HAP-1 (cell line): ENCODE data around the gene DNMT3A.

Source experiments
- DNase-seq, 2 experiments: peaks; one replicate each; pipeline ENCODE4 v3.0.0-alpha.2; 2016 to 2020; ENCODE audit warnings: low spot score in 2 of 2
- H3K27me3 ChIP-seq: fragments of 250-450 bp; sonication (Bioruptor Pico); 2 replicates; pipeline ENCODE4 v1.5.1; 2020; ENCODE audit warnings: low read depth, mild to moderate bottlenecking, moderate library complexity
- H3K36me3 ChIP-seq: fragments of 250-450 bp; sonication (Bioruptor Pico); replicated peaks from 2 replicates; pipeline ENCODE4 v1.5.1; 2020; ENCODE audit warnings: mild to moderate bottlenecking
- H3K4me1 ChIP-seq: fragments of 250-450 bp; sonication (Bioruptor Pico); 2 replicates; pipeline ENCODE4 v1.5.1; 2020; ENCODE audit warnings: mild to moderate bottlenecking
- H3K4me3 ChIP-seq: fragments of 250-450 bp; sonication (Bioruptor Pico); 2 replicates; pipeline ENCODE4 v1.5.1; 2020; ENCODE audit warnings: mild to moderate bottlenecking, moderate library complexity
- H3K9me3 ChIP-seq: fragments of 250-450 bp; sonication (Bioruptor Pico); 2 replicates; pipeline ENCODE4 v1.5.1; 2020; ENCODE audit warnings: mild to moderate bottlenecking, moderate library complexity
- in situ Hi-C: fragments of 300-500 bp; cut with MboI; formaldehyde crosslinking; loops from 3 replicates; pipeline ENCODE4 v1.14.3; 2020; ENCODE audit warnings: low sequenced_read_pairs, inconsistent platforms, mixed read lengths

The DNMT3A gene

DNA sequence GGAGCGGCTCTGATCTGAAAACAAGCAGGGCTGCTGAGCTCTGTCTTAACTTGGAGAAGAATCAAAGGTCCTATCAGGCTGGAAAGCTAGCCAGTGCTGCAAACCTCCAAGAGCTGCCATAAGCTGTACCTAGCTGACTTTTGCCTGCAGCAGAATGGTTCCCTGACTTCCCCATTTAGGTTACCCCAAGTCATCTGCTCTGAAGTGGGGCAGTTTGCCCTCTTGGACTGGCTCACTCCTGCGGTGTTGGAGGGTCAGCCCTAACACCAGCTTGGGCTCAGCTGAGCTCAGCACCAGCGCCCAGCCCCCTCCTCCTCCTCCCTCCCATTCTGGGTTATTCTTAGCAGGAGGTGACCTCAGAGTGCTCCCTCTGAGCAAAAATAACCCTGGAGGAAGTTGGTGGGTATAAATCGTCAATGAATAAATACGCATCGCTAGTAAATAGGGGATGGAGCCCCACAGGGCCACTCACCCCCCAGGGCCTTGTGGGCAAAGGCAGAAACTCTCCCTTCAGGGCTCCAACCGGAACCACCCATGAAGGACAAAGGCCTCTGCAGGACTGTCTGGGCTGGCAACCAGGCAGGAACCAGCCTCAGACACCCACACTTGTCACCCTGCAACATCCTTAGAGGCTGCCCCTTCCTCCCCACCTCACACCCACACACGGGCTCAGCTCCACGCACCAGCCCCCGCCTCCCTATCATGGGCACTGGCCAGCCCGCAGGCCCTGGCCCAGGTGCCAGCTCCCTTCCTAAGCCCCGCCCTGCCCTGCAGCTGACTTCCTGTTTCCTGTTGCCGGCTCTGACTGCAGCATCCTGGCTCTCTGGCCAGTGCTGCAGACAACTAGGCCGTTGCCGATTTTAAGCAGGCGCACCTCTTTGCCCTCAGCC is 46.9 kb downstream of the DNMT3A start:
- in situ Hi-C loops: no loop called here
- Histone ChIP-seq H3K9me3 (no peaks in the 10 kb centered on the region), H3K4me3 (no peak overlapping the region), H3K27me3 (no peaks in the 10 kb centered on the region), H3K36me3 (no peaks in the 10 kb centered on the region), H3K4me1 (no peaks in the 10 kb centered on the region)
- peak in 1 of 2 experiments; percentile 29 for DNase-seq

- in situ Hi-C loops: no loop called here
- Histone ChIP-seq H3K36me3 (no peaks in the 10 kb centered on the region), H3K4me1 (no peaks in the 10 kb centered on the region), H3K4me3 (no peak overlapping the region), H3K27me3 (no peaks in the 10 kb centered on the region), H3K9me3 (no peaks in the 10 kb centered on the region)
- DNase-seq: no peak
Observed at GRCh38 chr2:25293958-25294562, 47.7 kb downstream of the DNMT3A start.

DNA sequence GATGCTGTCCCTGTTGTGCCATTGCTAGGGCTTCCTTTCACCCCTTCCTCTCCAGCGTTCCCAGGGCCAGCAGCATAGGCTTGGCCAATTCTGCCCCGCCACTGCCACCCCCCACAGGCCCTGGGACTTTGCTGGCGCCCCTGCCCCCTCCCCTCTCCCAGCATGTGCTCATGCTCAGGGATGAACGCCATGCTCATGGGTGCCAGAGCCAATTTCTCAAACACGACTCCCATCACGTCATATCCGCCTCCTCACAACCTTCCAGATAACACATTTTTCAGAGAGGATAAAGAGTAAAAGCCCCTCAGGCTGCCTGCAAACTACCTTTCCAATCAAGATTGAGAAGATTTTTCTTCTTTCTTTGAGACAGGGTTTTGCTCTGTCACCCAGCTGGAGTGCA is 48.6 kb downstream of the DNMT3A start:
- no peak for DNase-seq
- Histone ChIP-seq H3K36me3 (no peaks in the 10 kb centered on the region), H3K4me1 (no peaks in the 10 kb centered on the region), H3K4me3 (no peak overlapping the region), H3K27me3 (no peaks in the 10 kb centered on the region), H3K9me3 (no peaks in the 10 kb centered on the region)
- in situ Hi-C loops: no loop called here

DNA sequence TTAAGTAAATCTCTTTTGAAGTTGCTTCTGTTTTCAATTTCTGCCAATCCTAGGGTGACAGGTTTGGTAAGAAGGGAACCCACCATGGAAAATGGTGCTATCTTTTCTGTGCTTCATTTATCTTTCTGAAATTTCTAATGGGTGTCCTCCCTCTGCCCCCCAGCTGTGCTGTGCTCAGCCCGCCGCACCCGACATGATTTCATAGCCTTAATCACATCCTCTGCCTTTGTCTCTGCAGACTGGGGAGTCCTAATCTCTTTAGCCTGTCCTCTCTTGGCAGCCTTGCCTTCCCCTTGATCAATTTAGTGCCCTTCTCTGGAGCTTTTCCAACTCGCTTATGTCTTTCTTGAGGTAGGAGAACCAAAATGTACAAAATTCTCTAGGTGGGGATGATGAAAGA is 49.3 kb downstream of the DNMT3A start:
- H3K36me3 ChIP-seq: no peaks in the 10 kb centered on the region
- no peaks in the 10 kb centered on the region for H3K4me1 ChIP-seq
- H3K9me3 ChIP-seq: no peaks in the 10 kb centered on the region
- no peak for DNase-seq
- H3K4me3 ChIP-seq: no peak overlapping the region
- in situ Hi-C loops: no loop called here
- H3K27me3 ChIP-seq: no peaks in the 10 kb centered on the region

DNA sequence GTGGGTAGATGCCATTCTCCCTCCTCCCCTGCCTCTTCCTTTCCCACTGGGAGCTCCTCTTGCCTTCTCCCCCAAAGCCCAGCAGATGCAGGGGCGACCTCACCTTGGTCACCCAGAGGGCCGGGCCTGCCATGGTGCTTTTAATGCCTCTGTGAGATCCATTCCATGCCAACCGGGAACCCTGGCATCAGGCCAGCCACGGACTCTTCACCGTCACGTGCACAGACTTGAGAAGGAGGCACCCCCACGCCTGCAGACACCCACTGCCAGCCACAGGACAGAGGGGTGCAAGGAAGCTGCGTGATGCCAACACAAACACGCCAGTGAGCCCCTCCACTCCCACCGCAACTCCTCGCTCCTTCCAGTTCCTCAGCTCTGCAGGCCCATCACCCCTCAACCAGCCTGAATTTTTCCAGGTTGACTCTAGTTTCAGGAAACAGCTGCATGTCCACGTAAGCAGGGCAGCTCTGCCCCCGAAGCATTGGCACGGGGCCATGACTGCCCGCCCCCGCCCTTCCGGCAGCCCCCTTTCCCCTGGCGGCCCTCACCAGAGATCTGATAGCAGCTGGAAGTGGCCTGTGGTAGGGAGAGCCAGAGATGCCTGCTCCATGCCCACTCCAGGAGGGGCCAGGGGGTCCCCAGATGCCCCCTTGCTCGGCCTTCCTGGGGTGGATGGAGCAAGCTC is 50.8 kb downstream of the DNMT3A start:
- H3K9me3 ChIP-seq: no peaks in the 10 kb centered on the region
- H3K4me1 ChIP-seq: no peaks in the 10 kb centered on the region
- DNase-seq: no peak
- H3K4me3 ChIP-seq: no peak overlapping the region
- H3K27me3 ChIP-seq: no peaks in the 10 kb centered on the region
- in situ Hi-C loops: no loop called here
- H3K36me3 ChIP-seq: no peaks in the 10 kb centered on the region

- H3K4me3 ChIP-seq: no peak overlapping the region
- H3K27me3 ChIP-seq: no peaks in the 10 kb centered on the region
- in situ Hi-C loops: no loop called here
- H3K4me1 ChIP-seq: no peaks in the 10 kb centered on the region
- no peaks in the 10 kb centered on the region for H3K9me3 ChIP-seq
- H3K36me3 ChIP-seq: no peaks in the 10 kb centered on the region
- no peak for DNase-seq
Observed at GRCh38 chr2:25286723-25287483, 54.8 kb downstream of the DNMT3A start.

- no peak for DNase-seq
- H3K4me1 ChIP-seq: no peaks in the 10 kb centered on the region
- no peaks in the 10 kb centered on the region for H3K27me3 ChIP-seq
Observed at GRCh38 chr2:25286025-25286400, 55.7 kb downstream of the DNMT3A start.

GRCh38 chr2:25285265-25286024 is 56.3 kb downstream of the DNMT3A start:
- Histone ChIP-seq H3K4me1 (no peaks in the 10 kb centered on the region), H3K9me3 (no peaks in the 10 kb centered on the region), H3K4me3 (no peak overlapping the region), H3K36me3 (peaks cover 3% of the 10 kb centered on the region; the same call in 1 of the 2 replicates), H3K27me3 (no peaks in the 10 kb centered on the region)
- in situ Hi-C loops: no loop called here
- DNase-seq: no peak

More at GRCh38 chr2:25286025-25286400, 55.7 kb downstream of the DNMT3A start:
- Histone ChIP-seq H3K9me3 (no peaks in the 10 kb centered on the region), H3K36me3 (no peaks in the 10 kb centered on the region; the same call in 1 of the 2 replicates), H3K4me3 (no peak overlapping the region)
- in situ Hi-C loops: no loop called here

- Histone ChIP-seq H3K4me3 (no peak overlapping the region), H3K27me3 (no peaks in the 10 kb centered on the region), H3K9me3 (no peaks in the 10 kb centered on the region), H3K36me3 (peaks cover 3% of the 10 kb centered on the region; the same call in 1 of the 2 replicates), H3K4me1 (no peaks in the 10 kb centered on the region)
- DNase-seq: no peak
- in situ Hi-C loops: no loop called here
Observed at GRCh38 chr2:25284756-25285155, 57.0 kb downstream of the DNMT3A start.

DNA sequence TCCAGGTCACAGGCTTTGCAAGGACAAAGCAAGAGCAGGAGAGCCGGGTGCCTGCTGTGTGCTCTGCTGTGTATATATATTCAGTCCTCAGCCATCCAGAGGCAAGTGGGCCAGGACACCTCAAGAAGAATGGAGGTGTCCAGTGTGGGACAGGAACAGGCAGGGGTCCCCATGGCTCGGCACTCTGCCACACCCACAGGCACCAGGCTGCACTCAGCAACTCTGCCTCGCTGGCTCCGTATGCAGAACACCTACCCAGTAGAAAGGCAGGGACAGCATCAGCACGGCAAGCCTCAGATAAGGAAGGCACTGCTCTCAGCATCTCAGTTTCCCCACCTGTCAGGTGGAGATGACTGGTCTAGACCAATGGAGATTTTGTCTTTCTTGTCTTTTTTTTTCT is 57.8 kb downstream of the DNMT3A start:
- Histone ChIP-seq H3K9me3 (no peaks in the 10 kb centered on the region), H3K27me3 (no peaks in the 10 kb centered on the region), H3K36me3 (peaks cover 3% of the 10 kb centered on the region; the same call in 1 of the 2 replicates), H3K4me3 (no peak overlapping the region), H3K4me1 (no peaks in the 10 kb centered on the region)
- DNase-seq: no peak
- in situ Hi-C loops: no loop called here

GRCh38 chr2:25281941-25282340 is 59.8 kb downstream of the DNMT3A start:
- no peaks in the 10 kb centered on the region for H3K27me3 ChIP-seq
- no peak for DNase-seq
- H3K4me1 ChIP-seq: no peaks in the 10 kb centered on the region
- in situ Hi-C loops: no loop called here
- no peaks in the 10 kb centered on the region for H3K9me3 ChIP-seq
- H3K36me3 ChIP-seq: peaks cover 3% of the 10 kb centered on the region; the same call in 1 of the 2 replicates
- no peak overlapping the region for H3K4me3 ChIP-seq

DNA sequence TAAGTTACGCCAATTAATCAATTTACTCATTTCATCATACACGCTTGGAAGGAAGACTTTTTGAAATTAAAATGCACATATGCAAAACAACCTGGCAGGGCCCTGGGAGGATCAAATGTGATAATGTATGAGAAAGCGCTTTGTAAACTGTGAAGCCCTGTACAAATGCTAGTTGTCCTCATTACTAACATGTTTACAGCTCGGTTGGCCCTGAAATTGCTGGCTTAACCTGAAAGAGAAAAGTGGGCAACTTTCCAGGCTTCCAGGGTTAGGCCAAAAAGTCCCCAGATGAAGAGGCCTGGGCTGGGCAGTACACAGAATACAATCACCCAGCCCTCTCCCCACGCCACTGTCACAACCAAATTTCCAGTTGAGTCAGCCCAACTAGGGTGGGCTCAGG is 60.2 kb downstream of the DNMT3A start:
- H3K4me3 ChIP-seq: no peak overlapping the region
- H3K9me3 ChIP-seq: no peaks in the 10 kb centered on the region
- no peaks in the 10 kb centered on the region for H3K27me3 ChIP-seq
- H3K36me3 ChIP-seq: peaks cover 3% of the 10 kb centered on the region; the same call in 1 of the 2 replicates
- DNase-seq: no peak
- no peaks in the 10 kb centered on the region for H3K4me1 ChIP-seq
- in situ Hi-C loops: no loop called here
